ENCODE results near the gene STPG2. TPM values are rescaled to one million over a fixed set of nuclear protein-coding genes. Genes with fewer than 3 reads are reported as not detected.

Gene STPG2
- total RNA-seq, 1 experiment from 2014 or later, result not detected

- Histone ChIP-seq H3K9me3 (ENCODE audit: control insufficient read depth, insufficient read depth, low read depth, low read length) (no peaks in the 10 kb centered on the region), H3K36me3 (ENCODE audit: control insufficient read depth, insufficient read depth, low read length) (no peaks in the 10 kb centered on the region), H3K27me3 (ENCODE audit: control insufficient read depth, insufficient read depth, low read length) (no peaks in the 10 kb centered on the region), H3K4me1 (ENCODE audit: control insufficient read depth, insufficient read depth, low read length) (no peaks in the 10 kb centered on the region), H3K4me3 (ENCODE audit: low read depth in 2 of 2, low read length in 2 of 2) (no peak overlapping the region), H3K27ac (ENCODE audit: low read length) (no peak overlapping the region)
- TF ChIP-seq TCF7L2 (IDR thresholded peaks at IDR 0.05; ENCODE audit: low read depth, low read length) (no peak), REST (IDR thresholded peaks at IDR 0.05; ENCODE audit: insufficient read depth in 1 of 2, low read depth in 2 of 2, low read length in 1 of 2) (no peak)
- intact Hi-C loops (cut with micrococcal nuclease; ENCODE audit: unreplicated experiment), result no loop called here
- ATAC-seq (no peak), DNase-seq (ENCODE audit: low read depth, low spot score) (no peak)
- in situ Hi-C loops (cut with HindIII; ENCODE audit: low pct_unique_long_range_greater_than_20kb, low sequenced_read_pairs), result no loop called here
- POLR2A ChIA-PET, result no interaction called here
- no TSS peak for BruUV-seq (replicated peaks)
- CTCF ChIA-PET, result no interaction called here
Observed at GRCh38 chr4:98055800-98056501, 87.3 kb downstream of the STPG2 start.

GRCh38 chr4:98046665-98047064, 96.6 kb downstream of the STPG2 start:
- Histone ChIP-seq H3K9me3 (ENCODE audit: control insufficient read depth, insufficient read depth, low read depth, low read length) (no peaks in the 10 kb centered on the region), H3K27ac (ENCODE audit: low read length) (no peak overlapping the region), H3K36me3 (ENCODE audit: control insufficient read depth, insufficient read depth, low read length) (no peaks in the 10 kb centered on the region), H3K27me3 (ENCODE audit: control insufficient read depth, insufficient read depth, low read length) (no peaks in the 10 kb centered on the region), H3K4me3 (ENCODE audit: low read depth in 2 of 2, low read length in 2 of 2) (no peak overlapping the region), H3K4me1 (ENCODE audit: control insufficient read depth, insufficient read depth, low read length) (no peaks in the 10 kb centered on the region)
- intact Hi-C loops (cut with micrococcal nuclease; ENCODE audit: unreplicated experiment) (no loop called here), in situ Hi-C loops (cut with HindIII; ENCODE audit: low pct_unique_long_range_greater_than_20kb, low sequenced_read_pairs) (no loop called here)
- DNase-seq (ENCODE audit: low read depth, low spot score) (no peak), ATAC-seq (no peak)
- ChIA-PET CTCF (no interaction called here), POLR2A (no interaction called here)
- no TSS peak for BruUV-seq (replicated peaks)
- no peak for TF ChIP-seq POLR2AphosphoS5 (IDR thresholded peaks at IDR 0.05; ENCODE audit: low read depth, low read length)
- 0 out of 2 replicates have a peak, but pooled peaks have one; percentile 5 for TF ChIP-seq CTCF (IDR thresholded peaks at IDR 0.05)

GRCh38 chr4:98030059-98030458, 113.2 kb downstream of the STPG2 start:
- no TSS peak for BruUV-seq (replicated peaks)
- Histone ChIP-seq H3K4me3 (ENCODE audit: low read depth in 2 of 2, low read length in 2 of 2) (no peak overlapping the region), H3K27ac (ENCODE audit: low read length) (no peak overlapping the region), H3K36me3 (ENCODE audit: control insufficient read depth, insufficient read depth, low read length) (no peaks in the 10 kb centered on the region), H3K9me3 (ENCODE audit: control insufficient read depth, insufficient read depth, low read depth, low read length) (no peaks in the 10 kb centered on the region), H3K4me1 (ENCODE audit: control insufficient read depth, insufficient read depth, low read length) (no peaks in the 10 kb centered on the region), H3K27me3 (ENCODE audit: control insufficient read depth, insufficient read depth, low read length) (no peaks in the 10 kb centered on the region)
- CTCF ChIA-PET, result no interaction called here
- POLR2A ChIA-PET, result no interaction called here
- no peak for DNase-seq (ENCODE audit: low read depth, low spot score)
- intact Hi-C loops (cut with micrococcal nuclease; ENCODE audit: unreplicated experiment), result no loop called here
- in situ Hi-C loops (cut with HindIII; ENCODE audit: low pct_unique_long_range_greater_than_20kb, low sequenced_read_pairs), result no loop called here
- TF ChIP-seq SIN3A (IDR thresholded peaks at IDR 0.05; ENCODE audit: borderline replicate concordance, insufficient read depth, low read depth, low read length), result no peak
- TF ChIP-seq POLR2AphosphoS5 (IDR thresholded peaks at IDR 0.05; ENCODE audit: low read depth, low read length), result no peak
- no peak for TF ChIP-seq TCF7L2 (IDR thresholded peaks at IDR 0.05; ENCODE audit: low read depth, low read length)
- TF ChIP-seq REST (IDR thresholded peaks at IDR 0.05; ENCODE audit: insufficient read depth in 1 of 2, low read depth in 2 of 2, low read length in 1 of 2), result no peak
- TF ChIP-seq CTCF (IDR thresholded peaks at IDR 0.05), result no peak
- no peak for ATAC-seq

All from Panc1 (cell line).